ENCODE data around the gene SNAP91. TPM values are rescaled to one million over a fixed set of nuclear protein-coding genes. Genes with fewer than 3 reads are reported as not detected.
"Not testable (repeated sequence)": the region's sequence is repeated elsewhere in the genome, so short reads cannot be mapped to it uniquely, and the experiment has no call there.

The SNAP91 gene
- total RNA-seq, 1 experiment from 2014 or later = not detected

DNA sequence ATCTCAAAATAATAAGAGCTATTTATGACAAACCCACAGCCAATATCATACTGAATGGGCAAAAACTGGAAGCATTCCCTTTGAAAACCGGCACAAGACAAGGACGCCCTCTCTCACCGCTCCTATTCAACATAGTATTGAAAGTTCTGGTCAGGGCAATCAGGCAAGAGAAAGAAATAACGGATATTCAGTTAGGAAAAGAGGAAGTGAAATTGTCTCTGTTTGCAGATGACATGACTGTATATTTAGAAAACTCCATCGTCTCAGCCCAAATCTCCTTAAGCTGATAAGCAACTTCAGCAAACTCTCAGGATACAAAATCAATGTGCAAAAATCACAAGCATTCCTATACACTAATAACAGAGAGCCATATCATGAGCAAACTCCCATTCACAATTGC lies 158.4 kb downstream of the SNAP91 start:
- not testable (repeated sequence) for DNase-seq (ENCODE audit: low read depth)

DNA sequence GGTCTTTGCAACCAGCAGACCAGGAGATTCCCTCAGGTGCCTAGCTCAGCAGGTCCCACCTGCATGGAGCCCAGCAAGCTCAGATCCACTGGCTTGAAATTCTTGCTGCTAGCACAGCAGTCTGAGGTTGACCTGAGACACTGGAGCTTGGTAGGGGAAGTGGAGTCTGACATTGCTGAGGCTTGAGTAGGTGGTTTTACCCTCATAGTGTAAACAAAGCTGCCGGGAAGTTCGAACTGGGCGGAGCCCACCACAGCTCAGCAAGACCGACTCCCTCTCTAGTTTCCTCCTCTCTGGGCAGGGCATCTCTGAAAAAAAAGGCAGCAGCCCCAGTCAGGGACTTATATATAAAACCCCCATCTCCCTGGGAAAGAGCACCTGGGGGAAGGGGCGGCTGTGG lies 162.3 kb downstream of the SNAP91 start:
- no peak for DNase-seq (ENCODE audit: low read depth)

DNA sequence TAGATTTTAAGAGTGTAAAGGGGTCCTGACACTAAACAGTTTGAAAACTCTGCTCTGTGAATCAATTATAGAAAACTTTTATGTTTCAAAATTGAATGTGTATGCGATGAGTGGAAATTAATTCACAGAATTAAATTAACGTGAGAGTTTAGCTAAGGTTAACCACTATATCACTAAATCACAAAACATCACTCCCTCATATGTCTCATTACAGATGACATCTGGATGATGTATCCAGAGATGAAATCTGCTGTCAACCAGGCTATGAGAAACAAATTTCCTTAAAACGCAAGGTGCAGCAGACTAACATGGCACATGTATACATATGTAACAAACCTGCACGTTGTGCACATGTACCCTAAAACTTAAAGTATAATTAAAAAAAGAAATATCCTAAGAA lies 169.2 kb downstream of the SNAP91 start:
- DNase-seq (ENCODE audit: low read depth) = no peak

DNA sequence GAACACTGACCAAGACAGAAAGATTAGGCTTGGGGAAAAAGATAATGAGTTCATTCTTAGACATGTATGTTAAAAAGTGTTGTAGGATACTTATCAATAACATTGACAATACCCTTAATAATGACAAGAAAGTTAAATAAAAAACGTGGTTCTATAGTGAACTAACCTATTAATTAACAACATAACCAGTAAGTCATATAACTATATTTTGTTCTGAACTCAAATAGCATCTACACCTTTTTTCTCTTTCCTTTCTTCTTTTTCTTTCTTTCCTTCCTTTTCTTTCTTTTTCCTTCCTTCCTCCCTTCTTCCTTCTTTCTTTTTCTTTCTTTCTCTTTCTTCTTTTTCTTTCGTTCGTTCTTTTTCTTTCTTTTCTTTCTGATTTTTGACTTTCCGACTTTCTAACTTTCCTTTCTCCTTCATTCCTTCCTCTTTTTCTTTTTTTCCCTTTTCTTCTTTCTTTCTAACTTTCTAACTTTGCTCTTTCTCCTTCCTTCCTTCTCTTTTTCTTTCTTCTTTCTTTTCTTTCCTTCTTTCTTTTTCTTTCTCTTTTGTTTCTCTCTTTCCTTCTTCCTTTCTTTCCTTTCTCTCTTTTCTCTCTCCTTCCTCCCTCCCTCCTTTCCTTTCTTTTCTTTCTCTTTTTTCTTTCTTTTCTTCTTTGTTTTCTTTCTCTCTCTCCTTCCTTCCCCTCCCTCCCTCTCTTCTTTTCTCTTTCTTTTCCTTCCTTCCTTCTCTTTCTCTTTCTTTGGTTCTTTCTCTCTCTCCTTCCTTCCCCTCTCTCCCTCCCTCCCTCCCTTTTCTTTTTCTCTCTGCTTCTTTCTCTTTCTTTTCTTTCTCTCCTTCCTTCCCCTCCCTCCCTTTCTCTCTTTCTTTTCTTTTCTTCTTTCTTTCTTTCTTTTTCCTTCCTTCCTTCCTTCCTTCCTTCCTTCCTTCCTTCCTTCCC lies 172.0 kb downstream of the SNAP91 start:
- no peak for DNase-seq (ENCODE audit: low read depth)

DNA sequence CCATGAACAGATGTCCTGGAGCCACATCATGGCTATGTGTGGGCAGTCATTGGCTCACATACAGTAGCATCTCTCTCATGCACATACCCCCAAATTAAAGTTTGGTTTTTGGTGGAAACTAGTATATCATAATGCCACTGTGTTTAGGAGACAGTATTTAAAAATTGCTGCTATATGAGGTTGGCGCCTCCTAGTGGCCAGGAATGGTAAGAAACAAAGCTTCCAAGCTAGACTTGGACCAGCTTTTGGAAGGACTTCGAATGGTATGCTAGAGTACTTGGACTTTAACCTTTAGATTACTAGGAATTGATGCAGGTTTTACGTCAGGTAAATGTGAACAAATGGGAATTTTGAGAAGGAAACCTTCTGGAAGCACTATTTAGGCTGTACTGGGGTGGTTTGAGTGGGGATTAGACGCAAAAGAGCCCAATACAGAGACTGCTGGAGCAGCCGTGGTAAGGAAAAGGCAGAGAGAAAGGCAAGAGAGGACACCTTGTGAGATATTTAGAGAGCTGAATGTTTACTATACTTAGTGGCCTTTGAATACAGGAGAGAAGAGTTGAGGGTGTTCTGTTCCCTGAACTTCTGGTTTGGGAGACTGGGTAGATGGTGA lies 172.8 kb downstream of the SNAP91 start:
- peak; percentile 45 for DNase-seq (ENCODE audit: low read depth)

DNA sequence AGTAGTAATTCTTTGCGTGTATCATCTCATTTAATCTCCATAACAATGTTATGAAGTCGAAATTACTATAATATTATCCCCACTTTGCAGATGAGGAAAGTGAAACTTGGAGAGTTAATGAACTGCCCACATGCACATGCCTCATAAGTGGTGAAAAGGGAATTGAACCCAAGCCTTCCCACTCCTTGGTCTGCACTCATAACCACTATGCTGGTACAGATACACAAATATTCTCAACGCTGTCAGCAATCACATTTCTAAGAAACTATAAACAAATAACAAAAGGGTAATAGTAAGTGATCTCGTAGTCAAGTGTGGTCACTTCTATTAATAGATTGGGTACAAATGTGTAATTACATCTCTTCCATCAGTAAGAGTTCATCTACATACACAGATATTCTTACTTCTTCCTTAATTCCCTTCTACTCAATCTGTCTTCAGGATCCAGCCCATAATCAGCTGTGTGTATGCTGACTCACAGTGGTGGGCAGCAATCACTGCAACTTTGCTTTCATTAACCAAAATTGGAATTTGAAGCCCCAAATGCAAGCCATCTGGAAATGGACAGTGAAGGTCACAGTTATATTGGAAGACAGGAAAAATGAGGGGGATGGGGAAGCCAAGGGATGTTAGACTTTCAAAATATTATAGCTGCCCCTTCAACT lies 190.0 kb downstream of the SNAP91 start:
- peak; percentile 49 for DNase-seq (ENCODE audit: low read depth)

DNA sequence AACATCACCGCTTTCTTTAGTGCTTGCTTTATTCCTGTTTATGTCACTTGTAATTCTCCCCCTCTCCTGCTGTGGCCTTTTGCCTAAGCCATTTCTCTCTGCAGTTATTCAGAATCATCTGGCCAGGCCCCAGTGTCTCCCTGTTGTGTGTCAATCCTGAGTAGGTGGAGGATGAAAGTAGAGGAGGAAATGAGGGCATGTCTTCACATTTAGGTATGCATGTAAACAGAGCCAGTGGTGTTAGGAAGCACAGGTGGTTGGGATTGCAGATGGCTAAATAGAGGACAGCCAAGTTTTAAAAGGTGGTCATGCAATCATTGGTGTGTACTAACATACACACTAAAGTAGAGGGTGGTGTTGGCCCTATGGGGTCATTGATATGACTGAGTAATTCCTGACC lies 191.4 kb downstream of the SNAP91 start:
- no peak for DNase-seq (ENCODE audit: low read depth)

DNA sequence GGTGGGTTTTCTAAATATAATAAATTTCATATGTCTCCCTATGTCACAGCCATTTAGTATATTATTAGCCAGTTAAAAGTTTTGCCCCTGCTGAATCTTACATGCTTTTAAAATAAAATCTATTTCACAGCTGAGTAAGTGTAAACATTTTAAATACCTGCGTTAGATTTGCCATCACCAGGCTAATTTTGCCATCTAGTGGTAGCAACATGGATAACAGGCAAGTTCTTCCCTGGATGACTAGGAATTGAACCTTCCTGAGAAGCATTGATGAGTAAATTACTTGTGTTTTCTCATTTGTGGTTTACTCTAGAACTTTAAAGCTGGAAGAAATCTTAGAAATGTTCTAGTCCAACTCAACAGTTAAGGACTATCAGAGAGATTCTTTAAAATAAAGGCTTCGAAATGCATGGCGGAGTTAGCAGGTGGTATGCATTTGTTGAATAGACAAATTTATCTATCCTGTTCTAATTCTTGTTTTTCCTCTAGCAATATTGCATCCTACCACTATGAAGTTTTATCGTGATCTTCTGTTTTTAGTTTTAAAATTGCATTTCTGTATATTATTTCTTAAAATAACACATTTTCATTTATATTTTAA lies 193.9 kb downstream of the SNAP91 start:
- DNase-seq (ENCODE audit: low read depth) = peak; percentile 57

DNA sequence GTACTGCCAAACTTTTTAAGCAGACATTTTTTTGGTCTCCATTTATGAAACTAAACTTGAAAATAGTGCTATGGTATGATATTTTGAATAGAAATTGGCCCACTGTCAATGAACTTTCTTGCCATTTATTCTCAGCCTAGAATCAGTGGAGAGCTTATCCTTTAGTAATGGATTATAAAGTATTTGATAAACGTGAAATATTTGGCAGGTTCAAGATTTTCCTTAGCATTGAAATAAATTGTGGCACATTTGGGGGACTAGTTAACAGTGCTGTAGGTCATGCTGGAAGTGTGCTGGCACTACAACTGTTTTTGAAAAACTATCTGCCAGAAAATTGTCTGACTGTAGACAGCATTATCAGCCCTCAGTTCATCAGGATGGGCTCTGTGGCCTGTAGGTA lies 194.4 kb downstream of the SNAP91 start:
- DNase-seq (ENCODE audit: low read depth) = no peak

DNA sequence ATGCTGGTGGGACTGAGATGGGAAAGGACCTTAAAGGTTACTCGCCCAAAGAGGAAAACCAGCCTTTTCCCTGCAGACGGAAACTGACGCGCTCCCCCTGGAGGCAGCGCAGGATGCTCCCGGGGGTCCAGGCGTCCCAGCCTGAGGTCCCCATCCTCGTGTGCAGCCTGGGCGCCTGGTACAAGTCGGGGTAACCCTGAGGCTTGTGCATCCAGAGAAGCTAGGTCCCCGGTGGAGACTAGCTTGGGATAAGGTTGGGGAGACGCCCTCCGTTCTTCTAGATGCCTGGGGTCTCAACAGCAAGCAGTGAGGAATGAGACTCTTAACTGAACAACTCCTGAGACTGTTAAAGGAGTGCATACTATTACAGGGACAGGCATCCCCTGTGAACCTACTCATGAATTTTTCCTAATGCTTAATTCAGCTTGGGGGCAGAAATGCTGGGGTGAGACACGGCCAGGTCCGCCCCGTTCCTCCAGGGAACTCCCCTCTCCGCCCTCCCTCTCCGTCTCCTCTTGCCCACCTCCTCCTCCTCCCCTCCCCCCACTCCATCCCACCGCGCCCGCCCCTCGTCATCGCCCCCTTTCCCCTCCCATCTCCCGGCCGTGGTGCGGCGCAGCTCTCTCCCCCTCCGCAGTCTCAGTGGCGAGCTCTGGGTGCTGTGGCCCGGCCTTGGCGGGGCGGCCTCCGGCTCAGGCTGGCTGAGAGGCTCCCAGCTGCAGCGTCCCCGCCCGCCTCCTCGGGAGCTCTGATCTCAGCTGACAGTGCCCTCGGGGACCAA lies 196.8 kb downstream of the SNAP91 start, which contains the start of gene PRSS35:
TSS of gene PRSS35 (plus strand) at position 634 of the 781 bp plus-strand sequence. CDS start 10,908 bp downstream, outside the sequence.
- peak; percentile 30 for DNase-seq (ENCODE audit: low read depth)

DNA sequence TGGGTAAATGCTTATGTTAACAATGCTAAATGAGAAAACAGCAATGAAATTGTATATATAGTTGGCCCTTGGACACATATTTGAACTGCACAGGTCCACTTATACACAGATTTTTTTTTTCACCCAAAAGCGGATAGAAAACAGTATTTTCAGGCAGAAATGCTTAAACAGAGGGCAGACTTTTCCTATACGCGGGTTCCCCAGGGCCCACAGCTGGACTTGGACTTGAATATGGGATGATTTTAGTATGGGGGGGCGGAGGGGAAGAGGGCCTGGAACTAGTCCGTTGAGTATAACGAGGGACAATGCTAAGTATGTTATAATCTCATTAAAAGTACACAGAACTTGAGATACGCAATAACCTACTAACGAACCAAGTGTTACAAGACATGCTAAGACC lies 197.6 kb downstream of the SNAP91 start:
- no peak for DNase-seq (ENCODE audit: low read depth)

DNA sequence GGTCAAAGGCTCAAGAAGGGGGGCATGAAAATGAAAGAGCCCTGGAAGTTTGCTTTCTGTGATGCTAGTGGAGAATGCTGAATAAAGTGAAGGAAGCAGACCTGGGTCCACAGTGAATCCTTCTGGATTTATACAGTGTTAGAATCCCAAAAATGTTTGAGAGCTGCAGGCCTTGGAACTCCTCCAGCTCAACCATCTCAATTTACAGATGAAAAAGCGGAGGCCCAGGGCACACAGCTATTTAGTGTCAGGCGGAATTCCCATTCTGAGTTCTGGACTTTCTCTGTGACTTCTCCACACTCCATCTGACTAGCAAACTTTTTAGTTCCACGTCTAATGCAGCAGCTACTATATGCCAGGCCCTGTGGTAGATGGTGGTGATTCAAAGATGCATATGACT lies 198.1 kb downstream of the SNAP91 start:
- DNase-seq (ENCODE audit: low read depth) = no peak

DNA sequence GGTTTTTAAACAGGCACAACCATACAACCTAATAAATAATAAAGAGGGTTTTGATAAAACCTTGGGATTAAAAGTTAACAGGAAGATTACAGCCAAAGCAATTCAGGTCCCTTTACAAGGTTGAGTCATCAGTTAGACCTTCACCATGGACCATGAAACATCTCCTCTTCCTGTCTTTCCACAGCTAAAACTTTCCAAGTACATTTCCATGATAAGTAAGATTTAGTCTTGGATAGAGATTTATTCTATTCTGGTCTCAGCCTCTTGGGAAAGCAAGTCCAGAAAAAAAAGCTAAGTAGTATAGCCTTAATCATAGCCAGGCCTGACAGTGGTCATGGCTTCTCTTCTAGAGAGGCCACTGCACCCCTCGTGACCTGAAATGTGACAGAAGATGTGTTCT lies 199.5 kb downstream of the SNAP91 start:
- DNase-seq (ENCODE audit: low read depth) = no peak

DNA sequence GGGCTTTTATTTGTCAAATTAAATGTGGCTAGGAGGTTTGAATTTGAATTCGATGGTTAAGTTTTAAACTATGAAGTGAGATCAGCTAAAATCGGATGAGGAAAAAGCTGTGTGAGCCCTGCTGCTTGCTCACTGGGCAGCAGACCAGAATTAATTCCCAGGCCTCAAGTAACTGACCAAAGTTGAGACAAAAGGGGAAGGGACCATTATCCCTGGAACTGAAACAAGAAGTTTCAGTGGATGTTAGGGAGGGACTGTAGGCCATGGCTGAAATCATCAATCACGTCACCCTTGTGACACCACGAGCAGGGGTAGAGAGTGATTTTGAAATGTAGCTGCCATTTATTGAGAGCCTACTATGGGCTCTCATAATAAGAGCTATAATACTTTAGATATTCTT lies 203.5 kb downstream of the SNAP91 start:
- no peak for DNase-seq (ENCODE audit: low read depth)

Other genes with a start within 250 kb of the SNAP91 start
- gene PRSS35, start 196.6 kb downstream of the SNAP91 start, total RNA-seq (2014; rRNA removed) = 0.40 TPM in 1 of 2 replicates, not detected in the other
- gene RIPPLY2, start 144.3 kb upstream of the SNAP91 start, total RNA-seq (2014; rRNA removed) = not detected in 2 replicates
- gene CYB5R4, start 150.6 kb upstream of the SNAP91 start, total RNA-seq (2014; rRNA removed) = 18.4 and 25.8 TPM in 2 replicates

Measured in LHCN-M2 (cell line).